GM06990 (cell line): ENCODE results near the gene MVP.
"Not testable (repeated sequence)": the region's sequence is repeated elsewhere in the genome, so short reads cannot be mapped to it uniquely, and the experiment has no call there.

Experiments
- DNase-seq: peaks from one replicate; pipeline ENCODE4 v3.0.0-alpha.2; 2011; ENCODE audit not compliant: insufficient read length; ENCODE audit errors: extremely low read depth
- H3K27me3 ChIP-seq: replicated peaks from 2 replicates; pipeline ENCODE4 v1.6.0; 2011; ENCODE audit warnings: low read length; ENCODE audit not compliant: control insufficient read depth, insufficient read depth
- H3K36me3 ChIP-seq: 2 replicates; pipeline ENCODE4 v1.5.1; 2011; ENCODE audit warnings: low read length; ENCODE audit not compliant: control insufficient read depth, insufficient read depth
- H3K4me3 ChIP-seq: replicated peaks from 2 replicates; pipeline ENCODE4 v1.5.1; 2011; ENCODE audit warnings: low read depth, mild to moderate bottlenecking, control low read depth, low read length
- TF ChIP-seq, protein P1 (sequence below): IDR thresholded peaks from 2 replicates; pipeline ENCODE4 v1.5.1; 2011; ENCODE audit warnings: low read length, control low read depth, mild to moderate bottlenecking, inconsistent platforms; ENCODE audit not compliant: insufficient read depth, poor library complexity, severe bottlenecking

MVP gene

GRCh38 chr16:29784157-29784556, 36.1 kb upstream of the MVP start:
- no peaks in the 10 kb centered on the region; the same call in 1 of the 2 replicates for H3K27me3 ChIP-seq
- H3K36me3 ChIP-seq, result no peaks in the 10 kb centered on the region
- H3K4me3 ChIP-seq, result no peak overlapping the region
- no peak for DNase-seq
- TF ChIP-seq, protein P1, sequence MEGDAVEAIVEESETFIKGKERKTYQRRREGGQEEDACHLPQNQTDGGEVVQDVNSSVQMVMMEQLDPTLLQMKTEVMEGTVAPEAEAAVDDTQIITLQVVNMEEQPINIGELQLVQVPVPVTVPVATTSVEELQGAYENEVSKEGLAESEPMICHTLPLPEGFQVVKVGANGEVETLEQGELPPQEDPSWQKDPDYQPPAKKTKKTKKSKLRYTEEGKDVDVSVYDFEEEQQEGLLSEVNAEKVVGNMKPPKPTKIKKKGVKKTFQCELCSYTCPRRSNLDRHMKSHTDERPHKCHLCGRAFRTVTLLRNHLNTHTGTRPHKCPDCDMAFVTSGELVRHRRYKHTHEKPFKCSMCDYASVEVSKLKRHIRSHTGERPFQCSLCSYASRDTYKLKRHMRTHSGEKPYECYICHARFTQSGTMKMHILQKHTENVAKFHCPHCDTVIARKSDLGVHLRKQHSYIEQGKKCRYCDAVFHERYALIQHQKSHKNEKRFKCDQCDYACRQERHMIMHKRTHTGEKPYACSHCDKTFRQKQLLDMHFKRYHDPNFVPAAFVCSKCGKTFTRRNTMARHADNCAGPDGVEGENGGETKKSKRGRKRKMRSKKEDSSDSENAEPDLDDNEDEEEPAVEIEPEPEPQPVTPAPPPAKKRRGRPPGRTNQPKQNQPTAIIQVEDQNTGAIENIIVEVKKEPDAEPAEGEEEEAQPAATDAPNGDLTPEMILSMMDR, result no peak

DNA sequence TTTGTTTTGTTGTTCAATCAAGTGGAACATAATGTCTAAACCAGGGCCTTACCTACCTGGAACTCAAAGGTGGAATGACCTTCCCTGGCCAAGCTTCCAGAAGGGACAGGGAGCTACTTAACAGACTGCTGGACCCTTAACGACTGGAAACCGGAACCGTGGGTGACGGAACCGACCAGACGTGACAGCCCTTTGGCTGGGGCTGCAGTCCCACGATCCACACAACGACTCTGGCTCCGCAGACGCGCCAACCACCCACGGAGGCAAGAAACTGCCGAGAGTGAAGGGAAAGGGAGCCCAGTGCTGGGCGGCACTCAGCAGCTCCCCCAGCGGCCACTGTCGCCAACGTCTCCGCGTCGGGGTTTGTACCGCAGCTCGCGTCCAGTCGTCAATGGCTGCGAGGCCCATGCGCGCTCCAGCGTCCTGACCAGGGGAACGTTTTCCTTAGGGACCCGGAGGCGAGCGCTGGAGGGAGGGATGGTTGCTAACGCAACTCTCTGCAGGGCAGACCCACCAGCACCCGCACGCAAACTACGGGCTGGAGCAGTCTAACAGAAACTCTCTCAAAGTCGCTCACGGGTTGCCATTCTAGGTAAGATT, 35.3 kb upstream of the MVP start:
- no peaks in the 10 kb centered on the region for H3K36me3 ChIP-seq
- H3K27me3 ChIP-seq, result no peaks in the 10 kb centered on the region; the same call in 1 of the 2 replicates
- DNase-seq, result peak; percentile 81
- no peak overlapping the region; the same call in 1 of the 2 replicates for H3K4me3 ChIP-seq
- TF ChIP-seq, protein P1, result peak; percentile 94

DNA sequence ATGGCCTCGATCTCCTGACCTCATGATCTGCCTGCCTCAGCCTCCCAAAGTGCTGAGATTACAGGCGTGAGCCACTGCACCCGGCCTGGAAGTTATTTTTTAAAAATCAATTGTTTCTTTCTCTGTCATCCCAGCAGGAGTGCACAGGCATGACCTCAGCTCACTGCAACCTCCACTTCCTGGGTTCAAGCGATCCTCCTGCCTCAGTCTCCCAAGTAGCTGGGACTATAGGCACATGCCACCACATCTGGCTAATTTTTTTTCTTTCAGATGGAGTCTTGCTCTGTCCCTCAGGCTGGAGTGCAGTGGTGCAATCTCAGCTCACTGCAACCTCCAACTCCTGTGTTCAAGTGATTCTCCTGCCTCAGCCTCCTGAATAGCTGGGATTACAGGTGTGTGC, 33.1 kb upstream of the MVP start:
- not testable (repeated sequence) for DNase-seq

DNA sequence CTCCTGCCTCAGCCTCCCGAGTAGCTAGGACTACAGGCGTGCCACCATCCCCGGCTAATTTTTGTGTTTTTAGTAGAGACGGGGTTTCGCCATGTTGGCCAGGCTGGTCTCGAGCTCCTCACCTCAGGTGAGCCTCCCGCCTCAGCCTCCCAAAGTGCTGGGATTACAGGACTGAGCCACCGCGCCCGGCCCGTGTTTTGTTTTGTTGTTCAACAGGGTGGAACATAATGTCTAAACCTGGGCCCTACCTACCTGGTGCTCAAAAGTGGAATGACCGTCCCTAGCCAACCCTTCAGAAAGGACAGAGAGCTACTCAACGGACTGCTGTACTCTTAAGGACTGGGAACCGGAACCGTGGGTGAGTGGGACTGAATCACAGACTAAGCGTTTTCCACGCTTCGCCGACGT, 30.5 kb upstream of the MVP start:
- TF ChIP-seq, protein P1, result no peak
- Histone ChIP-seq H3K4me3 (peak overlapping the region; percentile 71), H3K27me3 (no peaks in the 10 kb centered on the region), H3K36me3 (no peaks in the 10 kb centered on the region)
- no peak for DNase-seq

More for the DNA sequence above, 33.1 kb upstream of the MVP start:
- not testable (repeated sequence) for H3K36me3 ChIP-seq, H3K4me3 ChIP-seq, H3K27me3 ChIP-seq

DNA sequence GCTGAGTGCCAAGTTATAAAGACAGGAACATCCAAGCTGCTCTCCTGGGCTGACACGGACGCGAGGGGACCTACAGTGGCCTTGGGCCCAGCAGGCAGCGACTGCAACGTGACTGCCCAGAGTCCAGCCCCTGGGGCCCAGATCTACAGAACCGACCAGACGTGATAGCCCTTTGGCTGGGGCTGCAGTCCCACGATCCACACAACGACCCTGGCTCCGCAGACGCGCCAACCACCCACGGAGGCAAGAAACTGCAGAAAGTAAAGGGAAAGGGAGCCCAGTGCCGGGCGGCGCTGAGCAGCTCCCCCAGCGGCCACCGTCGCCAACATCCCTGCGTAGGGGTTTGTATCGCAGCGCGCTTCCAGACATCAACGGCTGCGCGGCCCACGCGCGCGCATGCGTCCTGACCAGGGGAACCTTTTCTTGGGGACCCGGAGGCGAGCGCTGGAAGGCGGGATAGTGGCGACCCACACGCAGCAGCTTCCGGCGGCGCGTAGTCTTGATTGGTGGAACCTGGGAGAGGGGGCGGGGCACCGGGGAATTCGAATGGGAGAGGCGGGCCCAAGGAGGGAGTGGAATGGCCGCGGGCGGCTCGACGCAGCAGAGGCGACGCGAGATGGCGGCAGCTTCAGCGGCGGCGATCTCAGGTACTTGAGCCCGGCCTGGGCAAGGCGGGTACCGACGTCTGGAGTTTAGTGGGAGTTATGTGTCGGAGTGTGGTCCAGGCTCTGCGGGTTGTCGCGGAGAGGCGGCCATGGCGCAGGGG, 29.9 kb upstream of the MVP start, which contains the start of gene KIF22:
Gene KIF22, plus strand, starts transcription at position 569 of the 766 bp plus-strand sequence. Its CDS starts 9 bp downstream, at position 578.
- Histone ChIP-seq H3K27me3 (no peaks in the 10 kb centered on the region), H3K4me3 (peak within 1 kb of the TSS; percentile 82), H3K36me3 (peaks cover 3% of the 10 kb centered on the region)
- TF ChIP-seq, protein P1, result peak; percentile 84
- peak; percentile 100 for DNase-seq

- TF ChIP-seq, protein P1, result no peak
- H3K27me3 ChIP-seq, result no peaks in the 10 kb centered on the region
- H3K4me3 ChIP-seq, result peak overlapping the region; percentile 82
- H3K36me3 ChIP-seq, result peaks cover 3% of the 10 kb centered on the region
- DNase-seq, result no peak
These were observed 29.1 kb upstream of the MVP start for GRCh38 chr16:29790949-29791844.
